ENCODE measurements around the gene COG5.

COG5 gene

GRCh38 chr7:107505997-107506673 is 57.6 kb downstream of the COG5 start:
- DNase-seq (ENCODE audit: low read depth), result no peak

- no peak for DNase-seq (ENCODE audit: low read depth)
These were observed 58.4 kb downstream of the COG5 start for GRCh38 chr7:107505362-107505761.

- no peak for DNase-seq (ENCODE audit: low read depth)
These were observed 60.0 kb downstream of the COG5 start for GRCh38 chr7:107503687-107504086.

GRCh38 chr7:107502797-107503196 is 60.9 kb downstream of the COG5 start:
- DNase-seq (ENCODE audit: low read depth), result no peak

GRCh38 chr7:107502154-107502553 is 61.6 kb downstream of the COG5 start:
- DNase-seq (ENCODE audit: low read depth), result no peak

- DNase-seq (ENCODE audit: low read depth), result peak; percentile 47
These were observed 62.1 kb downstream of the COG5 start for GRCh38 chr7:107501593-107501992.

- no peak for DNase-seq (ENCODE audit: low read depth)
These were observed 64.0 kb downstream of the COG5 start for GRCh38 chr7:107499731-107500130.

- no peak for DNase-seq (ENCODE audit: low read depth)
These were observed 68.2 kb downstream of the COG5 start for GRCh38 chr7:107495516-107495915.

GRCh38 chr7:107494884-107495283 is 68.8 kb downstream of the COG5 start:
- no peak for DNase-seq (ENCODE audit: low read depth)

GRCh38 chr7:107494315-107494751 is 69.4 kb downstream of the COG5 start:
- no peak for DNase-seq (ENCODE audit: low read depth)

- no peak for DNase-seq (ENCODE audit: low read depth)
These were observed 70.8 kb downstream of the COG5 start for GRCh38 chr7:107492875-107493274.

- no peak for DNase-seq (ENCODE audit: low read depth)
These were observed 77.7 kb downstream of the COG5 start for GRCh38 chr7:107486041-107486440.

GRCh38 chr7:107482571-107482970 is 81.1 kb downstream of the COG5 start:
- DNase-seq (ENCODE audit: low read depth), result no peak

- no peak for DNase-seq (ENCODE audit: low read depth)
These were observed 82.8 kb downstream of the COG5 start for GRCh38 chr7:107480932-107481331.

GRCh38 chr7:107479303-107479702 is 84.4 kb downstream of the COG5 start:
- no peak for DNase-seq (ENCODE audit: low read depth)

- no peak for DNase-seq (ENCODE audit: low read depth)
These were observed 89.6 kb downstream of the COG5 start for GRCh38 chr7:107474104-107474521.

GRCh38 chr7:107472116-107472515 is 91.6 kb downstream of the COG5 start:
- no peak for DNase-seq (ENCODE audit: low read depth)

- DNase-seq (ENCODE audit: low read depth), result no peak
These were observed 92.2 kb downstream of the COG5 start for GRCh38 chr7:107471292-107472070.

GRCh38 chr7:107469929-107470328 is 93.8 kb downstream of the COG5 start, which contains the start of gene GPR22:
GPR22 (plus strand) TSS chr7:107470057; CDS start chr7:107474061, 4,004 bp downstream.
- no peak for DNase-seq (ENCODE audit: low read depth)

GRCh38 chr7:107468824-107469223 is 94.9 kb downstream of the COG5 start:
- no peak for DNase-seq (ENCODE audit: low read depth)

- no peak for DNase-seq (ENCODE audit: low read depth)
These were observed 95.7 kb downstream of the COG5 start for GRCh38 chr7:107467972-107468371.

- DNase-seq (ENCODE audit: low read depth), result no peak
These were observed 99.0 kb downstream of the COG5 start for GRCh38 chr7:107464666-107465226.

All from fibroblast of the conjunctiva (primary cell).